Midbrain (tissue), 1 donor: ENCODE results near the gene NPIPB2.
"Not testable (repeated sequence)": the region's sequence is repeated elsewhere in the genome, so short reads cannot be mapped to it uniquely, and the experiment has no call there.

Experiments used
- DNase-seq: peaks from one replicate; lab custom pipeline; 2025; lab: John Stamatoyannopoulos, UW

NPIPB2 gene

DNA sequence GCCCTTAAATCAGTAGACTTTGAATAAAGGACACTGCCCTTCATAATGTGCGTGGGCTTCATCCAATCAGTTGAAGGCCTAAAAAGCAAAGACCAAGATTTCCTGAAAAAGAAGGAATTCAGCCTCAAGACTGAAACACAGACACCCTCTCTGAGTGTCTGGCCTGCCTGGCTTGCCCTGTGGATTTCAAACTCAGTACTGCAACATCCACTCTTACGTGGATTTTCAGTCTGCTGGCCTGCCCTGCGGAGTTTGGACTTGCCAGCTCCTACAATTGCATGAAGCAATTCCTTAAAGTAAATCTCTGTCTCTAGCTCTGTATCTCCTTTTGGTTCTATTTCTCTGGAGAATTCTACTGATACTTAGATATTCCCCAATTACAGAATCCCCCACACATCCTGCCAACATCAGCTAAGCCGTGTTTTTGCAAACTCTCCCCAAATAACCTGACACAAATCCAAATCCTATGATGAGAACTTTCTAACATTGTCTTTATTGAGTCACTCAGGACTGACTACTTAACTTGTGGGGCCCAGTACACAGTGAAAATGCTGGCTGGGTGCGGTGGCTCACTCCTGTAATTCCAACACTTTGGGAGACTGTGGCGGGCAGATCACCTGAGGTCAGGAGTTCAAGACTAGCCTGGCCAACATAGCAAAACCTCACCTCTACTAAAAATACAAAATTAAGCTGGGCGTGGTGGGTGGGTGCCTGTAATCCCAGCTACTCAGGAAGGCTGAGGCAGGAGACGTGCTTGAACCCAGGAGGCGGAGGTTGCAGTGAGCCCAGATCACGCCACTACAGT, 15.9 kb upstream of the NPIPB2 start:
- no peak for DNase-seq

DNA sequence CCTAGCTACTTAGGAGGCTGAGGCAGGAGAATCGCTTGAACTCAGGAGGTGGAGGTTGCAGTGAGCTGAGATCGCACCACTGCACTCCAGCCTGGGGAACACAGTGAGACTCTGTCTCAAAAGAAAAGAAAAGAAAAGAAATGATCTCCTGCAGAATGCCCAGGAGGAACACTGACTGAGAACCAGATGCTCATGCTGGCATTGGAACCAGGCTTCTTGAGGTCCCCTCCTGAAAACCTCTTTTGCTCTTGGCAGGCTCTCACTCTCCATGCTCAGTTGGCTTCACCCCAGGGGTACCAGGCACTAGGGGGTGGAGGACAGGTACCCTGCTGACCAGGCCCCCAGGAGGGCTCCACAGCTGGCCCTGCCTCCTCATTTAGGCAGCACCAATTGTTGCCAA, 14.7 kb upstream of the NPIPB2 start:
- DNase-seq, result no peak

DNA sequence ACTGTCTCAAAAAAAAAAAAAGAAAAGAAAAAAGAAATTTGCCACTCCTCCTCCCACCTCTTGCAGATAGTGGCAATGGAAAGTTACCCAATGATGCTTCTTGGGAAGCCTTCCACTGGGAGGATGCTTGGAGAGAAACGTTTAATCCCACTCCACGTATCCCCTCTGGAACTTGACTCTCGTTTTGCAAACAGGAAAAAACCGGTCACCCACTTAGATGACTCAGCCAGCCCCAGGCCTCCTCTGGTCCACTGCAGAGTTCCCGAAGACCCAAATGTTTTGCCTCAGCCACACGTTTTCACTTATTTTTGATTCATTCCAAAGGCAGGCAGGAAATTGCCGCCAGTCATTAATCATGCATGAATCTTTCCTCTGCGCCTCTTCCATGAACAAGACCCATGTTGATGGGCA, 13.9 kb upstream of the NPIPB2 start:
- DNase-seq, result no peak

DNA sequence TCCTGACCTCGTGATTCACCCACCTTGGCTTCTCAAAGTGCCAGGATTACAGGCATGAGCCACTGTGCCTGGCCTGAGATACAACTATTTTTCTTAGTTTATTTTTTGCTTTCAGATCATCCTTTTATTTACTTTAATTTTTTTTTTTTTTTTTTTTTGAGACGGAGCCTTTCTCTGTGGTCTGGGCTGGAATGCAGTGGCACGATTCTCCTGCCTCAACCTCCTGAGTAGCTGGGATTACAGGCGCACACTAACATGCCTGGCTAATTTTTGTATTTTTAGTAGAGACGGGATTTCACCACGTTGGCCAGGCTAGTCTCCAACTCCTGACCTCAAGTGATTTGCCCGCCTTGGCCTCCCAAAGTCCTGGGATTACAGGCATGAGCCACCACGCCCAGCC, 11.7 kb upstream of the NPIPB2 start:
- not testable (repeated sequence) for DNase-seq

DNA sequence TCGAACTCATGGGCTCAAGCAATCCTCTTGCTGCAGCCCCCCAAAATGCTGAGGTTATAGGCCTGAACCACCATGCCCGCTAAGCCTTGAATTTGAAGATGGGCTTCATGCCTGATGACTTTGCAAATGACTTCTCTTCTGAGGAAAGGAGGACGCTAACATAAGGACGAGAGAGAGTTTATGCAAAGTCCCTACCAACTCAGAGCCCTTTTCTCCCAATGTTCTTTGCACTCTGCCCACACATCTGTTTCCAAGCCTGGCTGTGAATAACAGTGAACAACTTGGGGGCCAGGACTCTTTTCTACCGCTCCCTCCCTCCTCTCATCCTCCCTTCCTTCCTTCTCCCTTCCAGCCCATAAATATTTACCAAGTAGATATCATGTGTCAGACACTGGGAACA, 8.5 kb upstream of the NPIPB2 start:
- no peak for DNase-seq

DNA sequence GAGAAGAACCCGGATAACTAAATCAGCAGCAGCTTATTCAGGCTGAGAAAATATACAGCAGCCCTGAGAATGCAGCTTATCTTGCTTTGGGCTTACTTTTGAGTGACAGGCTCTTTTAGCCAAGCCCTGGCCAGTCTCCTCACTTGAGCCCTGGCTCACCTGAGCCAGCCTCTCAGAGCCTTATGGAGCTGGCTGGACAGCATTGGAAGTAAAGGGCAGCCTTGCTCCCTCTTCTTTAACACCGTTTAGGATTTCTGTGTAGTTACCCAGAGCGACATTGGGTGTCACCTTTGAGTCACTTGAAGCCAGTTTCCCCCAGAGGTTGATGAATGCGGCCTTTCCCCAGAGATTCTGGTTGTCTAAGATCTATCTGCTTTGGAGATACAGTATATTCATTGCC, 7.7 kb upstream of the NPIPB2 start:
- peak; percentile 67 for DNase-seq

DNA sequence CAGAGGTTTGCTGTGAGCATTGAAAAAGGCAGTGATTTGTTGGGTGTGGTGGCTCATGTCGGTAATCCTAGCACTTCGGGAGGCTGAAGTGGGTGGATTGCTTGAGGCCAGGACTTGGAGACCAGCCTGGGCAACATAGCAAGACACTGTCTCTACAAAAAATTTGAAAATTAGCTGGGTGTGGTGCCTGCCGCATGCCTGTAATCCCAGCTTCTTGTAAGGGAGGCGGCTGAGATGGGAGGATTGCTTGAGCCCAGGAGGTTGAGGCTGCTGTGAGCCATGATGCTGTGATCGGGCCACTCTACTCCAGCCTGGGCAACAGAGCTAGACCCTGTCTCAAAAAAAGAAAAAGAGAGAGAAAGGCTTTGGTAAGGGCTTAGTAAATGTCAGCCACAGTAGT, 7.0 kb upstream of the NPIPB2 start:
- DNase-seq, result no peak

DNA sequence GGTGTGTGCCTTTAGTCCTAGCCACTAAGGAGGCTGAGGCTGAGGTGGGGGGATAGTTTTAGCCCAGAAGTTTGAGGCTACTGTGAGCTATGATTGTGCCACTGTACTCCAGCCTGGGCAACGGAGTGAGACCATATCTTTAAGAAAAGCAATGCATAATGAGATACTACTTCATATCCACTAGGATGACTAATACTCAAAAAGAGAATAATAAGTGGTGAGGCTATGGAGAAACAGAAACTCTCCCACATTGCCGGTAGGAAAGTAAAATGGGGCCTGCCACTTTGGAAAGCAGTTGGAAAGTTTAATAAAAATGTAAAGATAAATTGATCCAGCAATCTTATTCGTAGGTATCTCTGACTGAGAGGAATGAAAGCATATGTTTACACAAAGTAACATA, 4.6 kb upstream of the NPIPB2 start:
- DNase-seq, result no peak

DNA sequence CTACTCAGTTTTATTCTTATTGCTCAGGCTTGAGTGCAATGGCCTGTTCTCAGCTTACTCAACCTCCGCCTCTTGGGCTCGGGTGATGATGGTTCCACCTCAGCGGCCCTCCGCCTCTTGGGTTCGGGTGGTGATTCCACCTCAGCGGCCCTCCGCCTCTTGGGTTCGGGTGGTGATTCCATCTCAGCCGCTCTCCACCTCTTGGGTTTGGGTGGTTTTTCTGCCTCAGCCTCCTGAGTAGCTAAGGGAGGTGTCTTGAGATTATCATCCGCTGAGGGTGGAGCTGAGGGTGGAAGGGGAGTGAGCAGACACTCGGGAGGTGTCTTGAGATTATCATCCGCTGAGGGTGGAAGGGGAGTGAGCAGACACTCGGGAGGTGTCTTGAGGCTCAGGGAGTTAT, 14.5 kb downstream of the NPIPB2 start:
- not testable (repeated sequence) for DNase-seq

DNA sequence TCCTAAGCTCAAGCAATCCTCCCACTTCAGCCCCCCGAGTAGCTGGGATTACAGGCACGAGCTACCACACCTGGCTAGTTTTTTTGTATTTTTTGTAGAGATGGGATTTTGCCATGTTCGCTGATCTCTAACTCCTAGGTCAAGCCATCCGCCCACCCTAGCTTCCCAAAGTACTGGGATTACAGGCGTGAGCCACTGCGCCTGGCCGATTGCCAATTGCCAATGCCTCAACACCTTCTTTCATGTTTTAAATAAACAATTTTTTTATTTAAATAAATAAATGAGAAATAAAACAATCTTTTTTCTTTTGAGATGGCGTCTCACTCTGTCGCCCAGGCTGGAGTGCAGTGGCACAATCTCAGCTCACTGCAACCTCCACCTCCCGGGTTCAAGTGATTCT, 17.8 kb downstream of the NPIPB2 start:
- not testable (repeated sequence) for DNase-seq

DNA sequence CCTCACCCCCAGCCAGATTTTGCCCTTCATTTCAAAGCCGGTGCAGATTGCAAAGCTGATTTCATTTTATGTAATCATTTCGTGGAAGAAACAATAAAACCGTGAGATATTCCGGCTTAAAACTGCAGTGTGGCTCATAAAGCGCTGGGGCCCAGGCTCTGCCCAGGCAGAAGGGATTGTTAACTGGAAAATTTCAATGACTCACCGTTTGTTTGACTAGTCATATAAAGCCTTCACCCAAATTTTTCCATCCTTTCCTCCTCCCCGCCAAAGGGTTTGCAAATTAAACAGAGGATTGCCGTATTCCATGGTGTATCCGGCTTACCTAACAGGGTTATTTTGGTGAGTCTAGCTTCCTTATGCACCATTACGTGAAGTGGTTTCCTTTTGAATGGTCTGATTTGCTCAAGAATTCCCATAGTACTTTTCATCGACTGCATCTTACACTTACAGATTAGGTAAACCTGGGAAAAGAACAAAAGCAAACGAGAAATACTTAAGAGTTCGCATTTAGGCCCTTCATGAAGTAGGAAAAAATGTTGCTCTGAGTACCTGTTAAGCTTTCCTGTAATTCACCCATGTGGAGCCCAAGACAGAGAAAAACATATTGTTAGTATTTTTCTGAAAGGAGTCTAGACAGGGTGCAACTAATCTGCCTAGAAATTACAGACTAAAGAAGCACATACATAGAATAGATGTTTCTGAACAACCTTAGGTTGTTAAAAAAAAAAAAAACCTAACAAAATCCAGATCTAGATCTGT, 25.1 kb downstream of the NPIPB2 start:
- no peak for DNase-seq

DNA sequence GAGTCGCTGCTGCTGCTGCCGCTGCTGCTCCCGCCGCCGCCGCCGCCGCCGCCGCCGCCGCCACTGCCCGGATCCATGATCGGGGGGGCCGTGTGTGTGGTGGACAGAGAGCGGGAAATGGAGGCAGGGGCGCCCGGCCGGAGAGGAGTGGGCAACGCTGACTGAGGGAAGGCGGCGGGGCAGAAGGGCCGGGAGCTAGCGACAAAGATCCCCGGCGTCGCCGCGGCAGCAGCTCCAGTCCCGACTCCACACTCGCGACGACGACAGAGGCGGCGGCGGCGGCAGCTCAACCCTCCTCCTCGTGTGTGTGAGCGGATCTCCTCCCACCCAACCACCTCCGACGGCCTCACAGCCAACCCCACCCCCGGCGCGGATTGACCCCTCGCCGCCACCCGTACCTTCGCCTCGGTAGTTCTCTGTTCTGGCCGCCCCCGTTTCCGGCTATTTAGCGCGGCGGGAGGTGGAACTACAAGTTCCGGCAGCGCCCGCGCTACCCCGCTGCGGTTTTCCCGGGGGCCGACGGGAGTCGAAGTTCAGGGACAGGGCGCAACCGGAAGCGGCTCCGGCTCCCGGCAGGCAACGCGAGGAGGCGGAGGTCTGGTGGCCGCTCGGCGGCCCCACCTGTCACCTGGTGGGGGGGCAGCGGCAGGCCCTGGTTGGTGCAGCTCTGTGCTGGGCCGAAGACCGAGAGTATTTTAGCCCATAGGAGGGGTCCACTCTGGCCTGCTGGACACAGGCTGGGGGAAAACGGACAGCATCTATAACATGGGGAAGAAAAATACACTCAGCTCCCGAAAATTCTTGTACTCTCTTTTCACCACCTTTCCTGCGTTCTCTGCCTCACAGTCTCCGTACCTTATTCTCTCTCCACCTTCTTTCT, 26.0 kb downstream of the NPIPB2 start, which contains the start of gene GSPT1:
TSS of gene GSPT1 (minus strand) at position 313 of the 880 bp plus-strand sequence. CDS start at position 77, 236 bp downstream.
- peak; percentile 97 for DNase-seq

DNA sequence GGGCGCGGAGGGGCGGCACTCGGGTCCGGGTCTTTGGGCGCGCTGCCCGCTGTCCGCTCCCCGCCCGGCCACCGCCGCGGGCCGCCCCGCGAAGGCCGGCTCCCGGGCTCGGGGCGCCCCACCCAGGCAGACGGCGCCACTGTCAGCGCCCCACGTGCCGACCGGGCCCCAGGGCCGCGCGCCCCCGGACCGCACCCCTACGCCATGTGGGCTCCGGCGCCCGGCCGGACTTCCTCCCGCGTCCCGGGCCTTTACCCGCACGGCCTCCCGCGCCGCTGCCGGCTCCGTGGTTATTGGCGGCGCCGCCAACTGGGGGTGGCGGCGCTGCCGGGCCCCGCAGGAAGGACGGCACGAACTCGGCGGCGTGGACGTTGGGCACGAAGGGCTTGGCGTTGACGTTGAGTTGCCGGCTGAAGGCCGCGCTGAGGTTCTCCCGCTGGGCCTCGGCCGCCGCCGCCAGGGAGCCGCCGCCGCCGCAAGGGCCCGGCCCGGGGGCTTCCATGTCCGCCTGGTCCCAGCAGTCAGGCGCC, 26.7 kb downstream of the NPIPB2 start:
- DNase-seq, result peak; percentile 41

DNA sequence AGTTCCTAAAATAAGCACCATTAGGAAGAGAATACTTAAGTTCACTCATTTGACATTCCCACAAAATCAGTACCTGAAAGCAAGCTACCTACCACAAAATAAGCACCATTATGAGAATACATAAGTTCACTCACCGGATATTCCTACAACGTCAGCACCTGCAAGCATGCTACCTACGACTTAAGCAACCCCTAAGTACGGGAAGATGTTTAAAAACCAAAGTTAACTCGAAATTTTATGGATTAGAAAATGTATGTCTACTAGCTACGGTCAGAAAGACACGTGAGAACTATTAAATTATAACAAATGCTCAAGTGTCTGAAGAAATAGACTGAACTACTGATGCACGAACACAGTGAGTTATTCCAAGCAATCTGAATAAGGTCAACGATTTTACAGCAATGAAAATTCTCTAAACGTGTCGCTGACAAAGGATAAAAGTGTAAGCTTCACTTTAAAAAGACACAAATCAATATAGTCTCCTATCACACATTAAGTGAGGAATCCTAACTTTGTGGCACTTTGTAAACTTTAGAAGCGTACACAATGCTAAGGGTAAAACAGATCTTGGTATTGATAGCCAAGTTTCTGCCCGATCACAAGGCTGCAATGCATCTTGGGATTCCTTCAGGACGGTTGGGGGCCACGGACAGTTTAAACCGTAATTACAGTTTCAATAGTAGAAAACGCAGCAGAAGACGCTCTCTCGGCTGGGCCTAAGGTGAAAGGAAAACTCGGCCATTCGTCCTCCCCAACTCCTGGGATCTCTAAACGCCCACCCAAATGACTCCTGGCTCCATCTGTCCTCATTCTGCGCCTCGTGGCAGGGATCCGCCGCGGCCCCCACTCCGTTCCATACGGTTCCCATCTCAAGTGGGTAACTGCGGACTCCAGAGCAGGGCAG, 27.4 kb downstream of the NPIPB2 start:
- DNase-seq, result peak; percentile 6

DNA sequence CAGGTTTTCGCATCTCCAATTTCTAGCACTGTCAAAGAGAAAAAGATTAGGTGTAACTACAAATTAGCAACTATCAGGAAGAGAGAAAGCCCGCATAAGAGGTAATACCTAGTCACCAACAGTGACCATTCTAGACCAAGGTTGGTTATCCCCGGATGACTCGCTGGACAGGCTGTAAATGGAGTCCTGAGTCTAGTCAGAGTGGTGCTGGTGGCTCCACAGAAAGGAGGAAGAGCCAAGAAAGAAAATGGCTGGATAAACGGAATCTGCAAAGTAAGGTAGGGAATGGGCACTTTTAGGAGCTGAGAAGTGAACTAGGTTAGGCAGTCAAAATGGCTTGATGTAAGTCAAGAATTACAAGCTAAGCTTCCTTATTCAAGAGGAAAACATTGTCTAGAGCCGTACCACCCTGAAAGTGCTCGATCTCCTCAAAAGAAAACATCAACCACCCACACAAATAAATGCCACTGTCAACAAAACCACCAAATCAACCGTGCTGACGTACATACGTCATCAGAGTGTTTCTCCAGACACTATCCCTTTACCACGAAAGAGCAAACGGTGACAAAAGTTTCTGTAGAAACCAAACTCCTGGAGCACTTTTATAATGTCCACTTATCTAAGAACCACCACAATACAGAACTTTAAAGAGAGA, 28.3 kb downstream of the NPIPB2 start:
- DNase-seq, result no peak

DNA sequence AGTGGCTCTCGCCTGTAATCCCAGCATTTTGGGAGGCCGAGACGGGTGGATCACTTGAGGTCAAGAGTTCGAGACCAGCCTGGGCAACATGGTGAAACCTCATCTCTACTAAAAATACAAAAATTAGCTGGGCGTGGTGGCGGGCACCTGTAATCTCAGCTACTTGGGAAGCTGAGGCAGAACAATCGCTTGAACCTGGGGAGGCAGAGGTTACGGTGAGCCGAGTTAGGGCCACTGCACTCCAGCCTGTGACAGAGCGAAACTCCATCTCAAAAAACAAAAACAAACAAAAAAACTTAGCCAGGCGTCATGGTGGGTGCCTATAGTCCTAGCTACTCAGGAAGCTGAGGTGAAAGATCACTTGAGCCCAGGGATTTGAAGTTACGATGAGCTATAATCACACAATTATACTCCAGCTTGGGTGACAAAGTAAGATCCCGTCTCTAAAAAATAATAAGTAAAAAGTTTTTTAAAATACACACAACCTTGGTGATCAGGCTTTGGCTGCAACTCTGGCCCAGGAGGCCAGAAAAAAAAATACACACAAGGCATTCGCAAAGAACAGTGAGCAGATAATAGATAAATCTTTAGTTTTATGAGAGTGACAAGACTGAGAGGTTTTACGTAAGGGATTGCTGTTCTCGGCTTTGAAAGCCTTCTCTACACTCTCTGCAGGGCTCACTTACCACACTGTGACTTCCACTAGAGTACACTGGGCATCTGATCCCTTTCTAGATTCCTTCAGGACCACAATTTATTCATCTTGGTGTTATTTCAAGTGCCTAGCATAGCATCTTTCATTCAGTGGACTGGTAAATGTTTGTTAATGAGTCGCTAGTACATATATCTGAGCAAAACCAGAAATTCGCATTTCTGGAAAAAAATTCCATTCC, 31.9 kb downstream of the NPIPB2 start:
- DNase-seq, result no peak

DNA sequence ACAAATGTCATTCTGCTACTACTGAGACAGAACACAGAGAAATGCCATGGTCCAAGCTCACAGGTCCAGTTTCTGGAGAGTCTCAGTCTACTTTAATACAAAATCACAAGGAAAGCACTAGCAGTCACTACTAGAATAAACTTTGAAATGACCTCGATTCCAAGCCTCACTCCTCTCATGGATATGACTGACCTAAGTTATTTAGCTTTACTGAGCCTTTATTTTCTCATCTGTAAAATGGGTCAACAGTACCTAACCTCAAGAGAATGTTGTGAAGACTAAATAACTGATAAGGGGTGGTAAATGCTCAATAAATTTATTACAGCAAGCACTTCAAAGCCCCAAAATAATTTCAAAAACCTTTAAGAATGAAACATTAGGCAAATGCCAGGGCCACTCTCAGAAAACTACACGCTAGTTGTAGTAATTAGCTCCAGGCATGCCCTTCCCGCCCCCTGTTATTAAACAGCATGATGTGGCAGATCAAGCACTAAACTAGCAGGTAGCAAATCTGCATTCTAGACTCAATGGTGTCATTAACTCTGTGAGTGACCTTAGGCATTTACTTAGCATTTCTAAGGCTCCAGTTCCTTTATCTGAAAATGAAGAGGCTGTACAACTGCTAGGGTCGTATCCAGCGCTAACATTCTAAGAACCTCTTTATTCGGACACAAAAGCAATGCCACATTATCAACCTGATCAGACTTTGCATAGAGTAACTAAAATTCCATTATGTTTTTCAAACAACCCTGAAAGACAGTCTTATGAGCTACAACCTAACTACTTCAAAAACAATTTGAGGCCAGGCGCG, 34.5 kb downstream of the NPIPB2 start:
- DNase-seq, result no peak

DNA sequence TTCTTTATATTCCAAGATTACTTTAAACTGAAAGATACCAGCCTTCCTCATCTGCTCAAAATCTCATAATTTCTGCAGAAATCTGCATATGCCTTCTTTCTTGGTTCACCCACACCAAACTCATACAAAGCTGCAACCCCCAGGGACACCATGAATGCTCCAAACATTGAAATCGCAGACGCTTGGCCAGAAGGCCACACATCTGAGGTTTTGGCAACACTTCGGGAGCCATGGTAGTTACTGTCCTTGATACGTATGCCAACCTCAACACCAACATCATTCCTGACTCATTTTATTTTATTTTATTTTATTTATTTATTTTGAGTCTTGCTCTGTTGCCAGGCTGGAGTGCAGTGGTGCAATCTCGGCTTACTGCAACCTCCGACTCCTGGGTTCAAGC, 37.9 kb downstream of the NPIPB2 start:
- no peak for DNase-seq

DNA sequence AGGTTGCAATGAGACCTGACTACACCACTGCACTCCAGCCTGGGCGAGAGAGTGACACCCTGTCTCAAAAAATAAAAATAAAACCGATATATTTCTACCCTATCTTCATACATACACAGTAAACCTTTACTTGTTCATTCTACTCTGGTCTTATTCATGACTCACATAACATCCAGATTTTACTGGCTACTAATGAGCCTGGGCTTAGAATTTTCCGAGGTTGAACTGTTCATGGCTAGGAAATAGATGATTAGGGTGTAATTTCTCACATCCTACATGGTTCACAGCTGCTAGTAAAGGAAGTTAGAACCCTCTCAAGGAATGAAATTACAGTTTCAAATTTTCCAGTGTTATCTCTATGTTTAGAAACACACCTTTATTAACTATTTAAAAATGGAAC, 40.8 kb downstream of the NPIPB2 start:
- DNase-seq, result no peak
